OCI-LY1 (cell line): ENCODE measurements around the gene TIMM17B.

Experiments
- H2AFZ ChIP-seq: fragments of 200-600 bp; sonication (generic), shearing (Covaris generic); 2 replicates; pipeline ENCODE4 v1.6.0; 2014; ENCODE audit warnings: antibody characterized with exemption, mild to moderate bottlenecking, low read length
- H3F3A ChIP-seq: fragments of 200-600 bp; sonication (generic), shearing (Covaris generic); 2 replicates; pipeline ENCODE4 v1.6.0; 2014; ENCODE audit warnings: mild to moderate bottlenecking, antibody characterized with exemption, low read length, moderate library complexity; ENCODE audit not compliant: insufficient read depth
- H3K27ac ChIP-seq: fragments of 200-600 bp; sonication (generic); 2 replicates; pipeline ENCODE4 v1.5.1; 2014; ENCODE audit warnings: low read length, mixed run types, mild to moderate bottlenecking, low read depth; ENCODE audit not compliant: poor library complexity, severe bottlenecking
- H3K27me3 ChIP-seq: fragments of 200-600 bp; sonication (generic); 2 replicates; pipeline ENCODE4 v1.6.0; 2014; ENCODE audit warnings: antibody characterized with exemption, mild to moderate bottlenecking, low read length, moderate library complexity; ENCODE audit not compliant: insufficient read depth
- H3K36me3 ChIP-seq: fragments of 200-600 bp; sonication (generic); 2 replicates; pipeline ENCODE4 v1.6.1; 2014; ENCODE audit warnings: mild to moderate bottlenecking, antibody characterized with exemption, low read length, moderate library complexity, mixed read lengths; ENCODE audit not compliant: insufficient read depth
- H3K4me1 ChIP-seq: fragments of 200-600 bp; sonication (generic); 2 replicates; pipeline ENCODE4 v1.5.1; 2014; ENCODE audit warnings: mild to moderate bottlenecking, low read length, moderate library complexity; ENCODE audit not compliant: insufficient read depth, severe bottlenecking
- H3K4me2 ChIP-seq: fragments of 200-600 bp; sonication (generic), shearing (Covaris generic); 2 replicates; pipeline ENCODE4 v1.6.1; 2014; ENCODE audit warnings: low read length
- H3K4me3 ChIP-seq: fragments of 200-600 bp; sonication (generic); 2 replicates; pipeline ENCODE4 v1.5.1; 2014; ENCODE audit warnings: low read length, low read depth, mild to moderate bottlenecking, mixed read lengths; ENCODE audit not compliant: poor library complexity, severe bottlenecking
- H3K79me2 ChIP-seq: fragments of 200-600 bp; shearing (Covaris generic); 2 replicates; pipeline ENCODE4 v1.6.1; 2016; ENCODE audit warnings: mixed run types, low read length, mixed read lengths; ENCODE audit not compliant: insufficient read depth
- H3K9ac ChIP-seq: fragments of 200-600 bp; sonication (generic), shearing (Covaris generic); 2 replicates; pipeline ENCODE4 v1.6.1; 2014; ENCODE audit warnings: mild to moderate bottlenecking, low read length, mixed read lengths
- H3K9me2 ChIP-seq: fragments of 200-600 bp; sonication (generic), shearing (Covaris generic); 2 replicates; pipeline ENCODE4 v1.6.1; 2014; ENCODE audit warnings: low read depth, mild to moderate bottlenecking, low read length, mixed read lengths
- H3K9me3 ChIP-seq: fragments of 200-600 bp; shearing (Covaris generic); 2 replicates; pipeline ENCODE4 v1.6.1; 2014; ENCODE audit warnings: low read length, mixed read lengths
- H4K20me1 ChIP-seq: fragments of 200-600 bp; sonication (generic), shearing (Covaris generic); 2 replicates; pipeline ENCODE4 v1.6.0; 2016; ENCODE audit warnings: mild to moderate bottlenecking, low read length; ENCODE audit not compliant: insufficient read depth
- CTCF ChIP-seq: fragments of 200-600 bp; sonication (generic), shearing (Covaris generic); IDR thresholded peaks from 2 replicates; pipeline ENCODE4 v1.5.1; 2017; ENCODE audit warnings: mild to moderate bottlenecking, antibody characterized with exemption, low read length, moderate library complexity, mixed read lengths
- EZH2 ChIP-seq: fragments of 200-600 bp; sonication (generic), shearing (Covaris generic); IDR thresholded peaks from 2 replicates; pipeline ENCODE4 v1.8.0; 2017; ENCODE audit warnings: borderline replicate concordance, mixed run types, mild to moderate bottlenecking, antibody characterized with exemption, low read length, moderate library complexity, mixed read lengths

TIMM17B gene

DNA sequence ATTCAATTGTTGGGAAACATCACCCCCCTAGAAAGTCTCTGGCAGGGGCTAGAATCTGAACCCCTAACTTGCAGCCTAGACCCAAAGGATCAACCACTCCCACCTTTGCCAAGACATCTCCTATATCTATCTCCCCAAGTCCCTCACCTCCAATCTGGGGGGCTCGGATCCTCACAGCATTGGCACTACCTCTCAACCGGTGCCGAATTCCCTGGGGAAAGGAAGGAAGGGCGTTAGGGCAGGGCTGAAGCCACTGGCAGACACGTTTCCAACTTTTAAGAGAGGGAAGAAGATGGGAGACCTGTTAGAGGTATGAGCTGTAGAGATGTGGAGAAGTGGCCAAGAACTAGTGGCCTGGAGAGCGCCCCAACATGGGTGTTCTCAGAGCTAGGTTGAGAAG is 2.7 kb downstream of the TIMM17B start:
- H3K27ac ChIP-seq: no peak overlapping the region
- no peaks in the 10 kb centered on the region for H3F3A ChIP-seq
- H3K9me3 ChIP-seq: no peaks in the 10 kb centered on the region
- H3K79me2 ChIP-seq: peaks cover 13% of the 10 kb centered on the region; the same call in 1 of the 2 replicates
- H3K9ac ChIP-seq: no peak overlapping the region
- H3K27me3 ChIP-seq: no peaks in the 10 kb centered on the region
- H3K4me2 ChIP-seq: no peak overlapping the region
- no peak for TF ChIP-seq CTCF
- no peak for TF ChIP-seq EZH2
- H2AFZ ChIP-seq: no peak overlapping the region
- no peak overlapping the region for H3K4me3 ChIP-seq
- H3K9me2 ChIP-seq: no peaks in the 10 kb centered on the region
- H4K20me1 ChIP-seq: no peaks in the 10 kb centered on the region
- H3K4me1 ChIP-seq: peaks cover 37% of the 10 kb centered on the region
- H3K36me3 ChIP-seq: peaks cover 39% of the 10 kb centered on the region

GRCh38 chrX:48893556-48894348 is 3.8 kb downstream of the TIMM17B start:
- Histone ChIP-seq H3K4me2 (no peak overlapping the region), H3K27me3 (no peaks in the 10 kb centered on the region), H3F3A (no peaks in the 10 kb centered on the region), H3K4me3 (no peak overlapping the region), H3K4me1 (peaks cover 27% of the 10 kb centered on the region), H3K9ac (no peak overlapping the region), H4K20me1 (no peaks in the 10 kb centered on the region), H2AFZ (no peak overlapping the region), H3K9me3 (no peaks in the 10 kb centered on the region), H3K36me3 (peaks cover 30% of the 10 kb centered on the region), H3K79me2 (peaks cover 6% of the 10 kb centered on the region; the same call in 1 of the 2 replicates), H3K27ac (no peak overlapping the region), H3K9me2 (no peaks in the 10 kb centered on the region)
- TF ChIP-seq CTCF (no peak), EZH2 (no peak)

- Histone ChIP-seq H3K36me3 (peaks cover 30% of the 10 kb centered on the region), H3K27ac (no peak overlapping the region), H3K9me3 (no peaks in the 10 kb centered on the region), H3F3A (no peaks in the 10 kb centered on the region), H3K9ac (no peak overlapping the region), H3K4me2 (no peak overlapping the region), H3K4me1 (peaks cover 22% of the 10 kb centered on the region), H3K27me3 (no peaks in the 10 kb centered on the region), H3K4me3 (no peak overlapping the region), H4K20me1 (no peaks in the 10 kb centered on the region), H3K9me2 (no peaks in the 10 kb centered on the region), H2AFZ (no peak overlapping the region), H3K79me2 (peaks cover 6% of the 10 kb centered on the region; the same call in 1 of the 2 replicates)
- TF ChIP-seq EZH2 (no peak), CTCF (no peak)
Measured at GRCh38 chrX:48892896-48893295, 4.7 kb downstream of the TIMM17B start.
